ENCODE measurements around the gene AQP1. TPM values are rescaled to one million over a fixed set of nuclear protein-coding genes. Genes with fewer than 3 reads are reported as not detected.

The AQP1 gene
- total RNA-seq, 1 donor from 2014 or later: 6.0 TPM

- no peaks in the 10 kb centered on the region for H3K27me3 Mint-ChIP-seq
- H3K4me1 Mint-ChIP-seq (ENCODE audit: unreplicated experiment): no peaks in the 10 kb centered on the region
These were observed 40.0 kb upstream of the AQP1 start for GRCh38 chr7:30871655-30872054.

GRCh38 chr7:30873207-30873606, 38.4 kb upstream of the AQP1 start:
- TF ChIP-seq CTCF (conservative IDR thresholded peaks at IDR 0.05): no peak
- Mint-ChIP-seq H3K36me3 (peaks cover 4% of the 10 kb centered on the region), H3K4me1 (ENCODE audit: unreplicated experiment) (no peaks in the 10 kb centered on the region), H3K27me3 (no peaks in the 10 kb centered on the region), H3K9me3 (peaks cover 7% of the 10 kb centered on the region), H3K27ac (no peak overlapping the region), H3K4me3 (no peak overlapping the region)
- no peak for DNase-seq (ENCODE audit: extremely low spot score, unreplicated experiment)

More at GRCh38 chr7:30871655-30872054, 40.0 kb upstream of the AQP1 start:
- Mint-ChIP-seq H3K27ac (no peak overlapping the region), H3K4me3 (no peak overlapping the region), H3K9me3 (peaks cover 7% of the 10 kb centered on the region), H3K36me3 (peaks cover 4% of the 10 kb centered on the region)
- no peak for DNase-seq (ENCODE audit: extremely low spot score, unreplicated experiment)
- no peak for TF ChIP-seq CTCF (conservative IDR thresholded peaks at IDR 0.05)

GRCh38 chr7:30873656-30874055, 38.0 kb upstream of the AQP1 start:
- no peak overlapping the region for H3K4me3 Mint-ChIP-seq
- no peak for TF ChIP-seq CTCF (conservative IDR thresholded peaks at IDR 0.05)
- no peaks in the 10 kb centered on the region for H3K27me3 Mint-ChIP-seq
- H3K9me3 Mint-ChIP-seq: peaks cover 7% of the 10 kb centered on the region
- H3K36me3 Mint-ChIP-seq: peaks cover 4% of the 10 kb centered on the region
- DNase-seq (ENCODE audit: extremely low spot score, unreplicated experiment): no peak
- H3K4me1 Mint-ChIP-seq (ENCODE audit: unreplicated experiment): peaks cover under 1% of the 10 kb centered on the region
- no peak overlapping the region for H3K27ac Mint-ChIP-seq

- peaks cover 4% of the 10 kb centered on the region for H3K36me3 Mint-ChIP-seq
- peaks cover 7% of the 10 kb centered on the region for H3K9me3 Mint-ChIP-seq
- DNase-seq (ENCODE audit: extremely low spot score, unreplicated experiment): no peak
- H3K4me3 Mint-ChIP-seq: no peak overlapping the region
- no peak overlapping the region for H3K27ac Mint-ChIP-seq
- H3K27me3 Mint-ChIP-seq: no peaks in the 10 kb centered on the region
- no peak for TF ChIP-seq CTCF (conservative IDR thresholded peaks at IDR 0.05)
- peaks cover 12% of the 10 kb centered on the region for H3K4me1 Mint-ChIP-seq (ENCODE audit: unreplicated experiment)
These were observed 36.9 kb upstream of the AQP1 start for GRCh38 chr7:30874656-30875302.

GRCh38 chr7:30877015-30877769, 34.5 kb upstream of the AQP1 start:
- peaks cover 7% of the 10 kb centered on the region for H3K9me3 Mint-ChIP-seq
- peaks cover 4% of the 10 kb centered on the region for H3K36me3 Mint-ChIP-seq
- DNase-seq (ENCODE audit: extremely low spot score, unreplicated experiment): no peak
- no peak for TF ChIP-seq CTCF (conservative IDR thresholded peaks at IDR 0.05)
- H3K27me3 Mint-ChIP-seq: no peaks in the 10 kb centered on the region
- no peak overlapping the region for H3K4me3 Mint-ChIP-seq
- peaks cover 27% of the 10 kb centered on the region for H3K4me1 Mint-ChIP-seq (ENCODE audit: unreplicated experiment)
- no peak overlapping the region for H3K27ac Mint-ChIP-seq

All from type B pancreatic cell (in vitro differentiated cells).